ENCODE measurements around the gene CSTA.

CSTA gene

GRCh38 chr3:122353893-122354401 is 28.9 kb downstream of the CSTA start:
- Histone ChIP-seq H3K36me3 (ENCODE audit: low read length) (peaks cover 3% of the 10 kb centered on the region; the same call in 1 of the 2 replicates), H3K27me3 (ENCODE audit: low read length) (no peaks in the 10 kb centered on the region), H3K27ac (ENCODE audit: low read depth, low read length) (no peak overlapping the region), H3K4me3 (ENCODE audit: insufficient read depth, low read length, poor library complexity, severe bottlenecking) (no peak overlapping the region), H3K79me2 (ENCODE audit: insufficient read depth, low read length) (no peaks in the 10 kb centered on the region), H2AFZ (ENCODE audit: low read depth, low read length, severe bottlenecking) (no peak overlapping the region), H3K9me3 (ENCODE audit: insufficient read depth, low read length) (no peaks in the 10 kb centered on the region), H3K9me2 (replicated peaks; ENCODE audit: insufficient read depth, low read length) (no peaks in the 10 kb centered on the region), H3F3A (ENCODE audit: insufficient read depth) (no peaks in the 10 kb centered on the region), H3K9ac (ENCODE audit: low read length) (no peak overlapping the region), H4K20me1 (ENCODE audit: low read depth, low read length) (no peaks in the 10 kb centered on the region), H3K4me2 (ENCODE audit: low read depth, low read length, poor library complexity, severe bottlenecking) (no peak overlapping the region)
- TF ChIP-seq CTCF (IDR thresholded peaks at IDR 0.05; ENCODE audit: insufficient read depth, low read length, poor library complexity, severe bottlenecking): no peak
- TF ChIP-seq EZH2phosphoT487 (conservative IDR thresholded peaks at IDR 0.05; ENCODE audit: low read length): no peak

GRCh38 chr3:122355612-122356011 is 30.6 kb downstream of the CSTA start:
- Histone ChIP-seq H3K79me2 (ENCODE audit: insufficient read depth, low read length) (no peaks in the 10 kb centered on the region), H4K20me1 (ENCODE audit: low read depth, low read length) (no peaks in the 10 kb centered on the region), H3K9ac (ENCODE audit: low read length) (no peak overlapping the region), H3K36me3 (ENCODE audit: low read length) (peaks cover 12% of the 10 kb centered on the region; the same call in 1 of the 2 replicates), H3K9me2 (replicated peaks; ENCODE audit: insufficient read depth, low read length) (no peaks in the 10 kb centered on the region), H3K9me3 (ENCODE audit: insufficient read depth, low read length) (no peaks in the 10 kb centered on the region), H3K4me2 (ENCODE audit: low read depth, low read length, poor library complexity, severe bottlenecking) (no peak overlapping the region), H2AFZ (ENCODE audit: low read depth, low read length, severe bottlenecking) (no peak overlapping the region), H3F3A (ENCODE audit: insufficient read depth) (no peaks in the 10 kb centered on the region), H3K4me3 (ENCODE audit: insufficient read depth, low read length, poor library complexity, severe bottlenecking) (no peak overlapping the region), H3K27ac (ENCODE audit: low read depth, low read length) (no peak overlapping the region), H3K27me3 (ENCODE audit: low read length) (no peaks in the 10 kb centered on the region)
- TF ChIP-seq CTCF (IDR thresholded peaks at IDR 0.05; ENCODE audit: insufficient read depth, low read length, poor library complexity, severe bottlenecking) (no peak), EZH2phosphoT487 (conservative IDR thresholded peaks at IDR 0.05; ENCODE audit: low read length) (no peak)

- Histone ChIP-seq H3K9ac (ENCODE audit: low read length) (no peak overlapping the region), H4K20me1 (ENCODE audit: low read depth, low read length) (no peaks in the 10 kb centered on the region), H3K4me2 (ENCODE audit: low read depth, low read length, poor library complexity, severe bottlenecking) (no peak overlapping the region), H3K9me2 (replicated peaks; ENCODE audit: insufficient read depth, low read length) (no peaks in the 10 kb centered on the region), H3K79me2 (ENCODE audit: insufficient read depth, low read length) (no peaks in the 10 kb centered on the region), H3K4me3 (ENCODE audit: insufficient read depth, low read length, poor library complexity, severe bottlenecking) (no peak overlapping the region), H3K36me3 (ENCODE audit: low read length) (peaks cover 12% of the 10 kb centered on the region; the same call in 1 of the 2 replicates), H3K9me3 (ENCODE audit: insufficient read depth, low read length) (no peaks in the 10 kb centered on the region), H3F3A (ENCODE audit: insufficient read depth) (no peaks in the 10 kb centered on the region), H3K27me3 (ENCODE audit: low read length) (no peaks in the 10 kb centered on the region), H2AFZ (ENCODE audit: low read depth, low read length, severe bottlenecking) (no peak overlapping the region), H3K27ac (ENCODE audit: low read depth, low read length) (no peak overlapping the region)
- TF ChIP-seq CTCF (IDR thresholded peaks at IDR 0.05; ENCODE audit: insufficient read depth, low read length, poor library complexity, severe bottlenecking) (no peak), EZH2phosphoT487 (conservative IDR thresholded peaks at IDR 0.05; ENCODE audit: low read length) (no peak)
These were observed 31.4 kb downstream of the CSTA start for GRCh38 chr3:122356402-122356801.
